ENCODE data around the gene CTNS.
"Not testable (repeated sequence)": the region's sequence is repeated elsewhere in the genome, so short reads cannot be mapped to it uniquely, and the experiment has no call there.

The CTNS gene

GRCh38 chr17:3688027-3688553 is 51.5 kb downstream of the CTNS start:
- DNase-seq (ENCODE audit: low spot score) = no peak

- DNase-seq (ENCODE audit: low spot score) = no peak
Observed at GRCh38 chr17:3688852-3689261, 52.3 kb downstream of the CTNS start.

- DNase-seq (ENCODE audit: low spot score) = no peak
Observed at GRCh38 chr17:3689262-3690093, 52.9 kb downstream of the CTNS start.

GRCh38 chr17:3690094-3690715 is 53.6 kb downstream of the CTNS start:
- no peak for DNase-seq (ENCODE audit: low spot score)

GRCh38 chr17:3691617-3692067 is 55.1 kb downstream of the CTNS start:
- no peak for DNase-seq (ENCODE audit: low spot score)

GRCh38 chr17:3692346-3692745 is 55.8 kb downstream of the CTNS start:
- DNase-seq (ENCODE audit: low spot score) = no peak

GRCh38 chr17:3693141-3693540 is 56.6 kb downstream of the CTNS start:
- no peak for DNase-seq (ENCODE audit: low spot score)

- DNase-seq (ENCODE audit: low spot score) = no peak
Observed at GRCh38 chr17:3693829-3694231, 57.3 kb downstream of the CTNS start.

GRCh38 chr17:3695129-3695722 is 58.7 kb downstream of the CTNS start:
- DNase-seq (ENCODE audit: low spot score) = no peak

- DNase-seq (ENCODE audit: low spot score) = no peak
Observed at GRCh38 chr17:3695723-3696411, 59.3 kb downstream of the CTNS start, which contains the start of gene P2RX5. Gene P2RX5, minus strand, starts transcription at chr17:3696155. Its CDS starts 150 bp downstream, at chr17:3696005.

GRCh38 chr17:3697103-3697476 is 60.5 kb downstream of the CTNS start:
- DNase-seq (ENCODE audit: low spot score) = no peak

GRCh38 chr17:3698139-3698538 is 61.6 kb downstream of the CTNS start:
- no peak for DNase-seq (ENCODE audit: low spot score)

- DNase-seq (ENCODE audit: low spot score) = no peak
Observed at GRCh38 chr17:3699951-3700350, 63.4 kb downstream of the CTNS start.

- DNase-seq (ENCODE audit: low spot score) = not testable (repeated sequence)
Observed at GRCh38 chr17:3702041-3702539, 65.5 kb downstream of the CTNS start.

GRCh38 chr17:3704931-3705717 is 68.6 kb downstream of the CTNS start:
- no peak for DNase-seq (ENCODE audit: low spot score)

- not testable (repeated sequence) for DNase-seq (ENCODE audit: low spot score)
Observed at GRCh38 chr17:3705718-3705984, 69.1 kb downstream of the CTNS start.

- no peak for DNase-seq (ENCODE audit: low spot score)
Observed at GRCh38 chr17:3708366-3708765, 71.8 kb downstream of the CTNS start.

GRCh38 chr17:3710951-3711383 is 74.4 kb downstream of the CTNS start:
- no peak for DNase-seq (ENCODE audit: low spot score)

Measured in D341Med (cell line).